ENCODE data around the gene C18orf63. TPM values are rescaled to one million over a fixed set of nuclear protein-coding genes. Genes with fewer than 3 reads are reported as not detected.

Gene C18orf63
- total RNA-seq, 1 donor from 2014 or later = not detected

DNA sequence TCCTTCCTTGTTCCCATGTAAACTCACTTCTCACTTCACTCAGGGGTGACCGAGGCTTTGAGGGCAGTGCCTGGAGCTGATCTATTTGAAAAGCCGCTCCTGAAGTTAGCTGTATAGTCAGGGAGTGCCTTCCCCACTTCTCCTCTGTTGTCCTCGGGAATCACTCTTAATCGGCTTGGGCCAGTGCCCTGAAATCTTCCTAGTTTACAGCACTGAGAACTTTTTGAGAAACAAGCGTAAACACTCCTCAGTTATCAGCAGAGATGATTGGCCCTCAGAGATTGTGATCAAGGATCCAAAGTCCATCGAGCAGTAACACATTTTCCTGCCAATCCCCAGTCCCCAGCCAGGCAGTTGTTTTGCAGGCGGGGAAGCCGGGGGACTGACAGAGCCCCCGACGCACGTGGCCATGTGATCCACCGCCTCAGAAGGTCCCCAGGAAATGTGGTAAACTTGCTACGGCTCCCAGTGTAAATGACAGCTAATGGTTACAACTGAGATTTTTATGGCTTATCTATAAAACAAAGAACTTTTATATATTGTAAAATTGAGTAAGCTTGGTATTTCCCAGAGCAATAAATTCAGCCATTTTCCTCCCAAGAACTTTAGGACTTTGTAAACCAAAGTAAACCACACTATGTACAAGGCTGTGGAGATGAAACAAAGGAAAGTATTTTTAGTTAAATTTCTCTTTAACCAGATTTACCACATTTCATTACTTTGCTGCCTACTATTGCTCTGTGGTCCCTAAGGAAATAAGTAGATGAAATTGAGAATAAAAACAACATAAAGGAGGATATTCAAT is 53.5 kb downstream of the C18orf63 start:
- H3K4me3 ChIP-seq = no peak overlapping the region
- no peak for TF ChIP-seq POLR2A (IDR thresholded peaks at IDR 0.05)
- peak in 1 of 2 donors; percentile 51 for TF ChIP-seq POLR2AphosphoS5 (IDR thresholded peaks at IDR 0.05; ENCODE audit: insufficient read depth in 1 of 2, low read depth in 1 of 2)
- peaks cover 14% of the 10 kb centered on the region for H3K4me1 ChIP-seq
- H3K36me3 ChIP-seq = no peaks in the 10 kb centered on the region
- H3K27ac ChIP-seq = peak overlapping the region; percentile 50
- H3K9me3 ChIP-seq = no peaks in the 10 kb centered on the region
- no peaks in the 10 kb centered on the region for H3K27me3 ChIP-seq
- intact Hi-C loops (cut with DNase I) = no loop called here
- DNase-seq (ENCODE audit: extremely low spot score in 2 of 2) = no peak

DNA sequence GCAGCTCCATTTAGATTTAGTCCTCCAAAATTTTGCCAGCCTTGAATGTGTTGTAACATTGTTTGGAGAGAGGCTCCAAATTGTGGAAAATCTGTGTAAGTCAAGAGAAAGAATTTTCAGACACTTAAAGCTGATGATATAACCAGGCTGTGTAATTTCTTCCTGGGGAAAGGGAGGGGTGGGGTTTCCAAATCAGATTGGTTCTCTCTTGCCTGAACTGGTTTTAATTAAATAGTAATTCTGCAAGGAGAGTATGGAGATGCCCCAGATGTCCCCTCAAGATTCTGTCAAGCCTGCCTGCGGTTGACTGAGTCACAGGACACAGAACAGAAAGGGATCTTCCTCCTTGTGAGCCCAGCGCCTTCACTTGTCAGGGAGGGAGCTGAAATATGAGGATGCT is 54.5 kb downstream of the C18orf63 start:
- no peak overlapping the region for H3K4me3 ChIP-seq
- H3K36me3 ChIP-seq = no peaks in the 10 kb centered on the region
- peaks cover 14% of the 10 kb centered on the region for H3K4me1 ChIP-seq
- DNase-seq (ENCODE audit: extremely low spot score in 2 of 2) = no peak
- H3K27me3 ChIP-seq = no peaks in the 10 kb centered on the region
- TF ChIP-seq POLR2A (IDR thresholded peaks at IDR 0.05) = no peak
- TF ChIP-seq, protein P1, sequence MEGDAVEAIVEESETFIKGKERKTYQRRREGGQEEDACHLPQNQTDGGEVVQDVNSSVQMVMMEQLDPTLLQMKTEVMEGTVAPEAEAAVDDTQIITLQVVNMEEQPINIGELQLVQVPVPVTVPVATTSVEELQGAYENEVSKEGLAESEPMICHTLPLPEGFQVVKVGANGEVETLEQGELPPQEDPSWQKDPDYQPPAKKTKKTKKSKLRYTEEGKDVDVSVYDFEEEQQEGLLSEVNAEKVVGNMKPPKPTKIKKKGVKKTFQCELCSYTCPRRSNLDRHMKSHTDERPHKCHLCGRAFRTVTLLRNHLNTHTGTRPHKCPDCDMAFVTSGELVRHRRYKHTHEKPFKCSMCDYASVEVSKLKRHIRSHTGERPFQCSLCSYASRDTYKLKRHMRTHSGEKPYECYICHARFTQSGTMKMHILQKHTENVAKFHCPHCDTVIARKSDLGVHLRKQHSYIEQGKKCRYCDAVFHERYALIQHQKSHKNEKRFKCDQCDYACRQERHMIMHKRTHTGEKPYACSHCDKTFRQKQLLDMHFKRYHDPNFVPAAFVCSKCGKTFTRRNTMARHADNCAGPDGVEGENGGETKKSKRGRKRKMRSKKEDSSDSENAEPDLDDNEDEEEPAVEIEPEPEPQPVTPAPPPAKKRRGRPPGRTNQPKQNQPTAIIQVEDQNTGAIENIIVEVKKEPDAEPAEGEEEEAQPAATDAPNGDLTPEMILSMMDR (IDR thresholded peaks at IDR 0.05) = no peak
- TF ChIP-seq POLR2AphosphoS5 (IDR thresholded peaks at IDR 0.05; ENCODE audit: insufficient read depth in 1 of 2, low read depth in 1 of 2) = no peak
- intact Hi-C loops (cut with DNase I) = loop anchor here (5.0 kb wide), 1 partner anchor 358 kb away; no protein-coding TSS in a partner anchor
- peak overlapping the region; percentile 50 for H3K27ac ChIP-seq
- no peaks in the 10 kb centered on the region for H3K9me3 ChIP-seq

DNA sequence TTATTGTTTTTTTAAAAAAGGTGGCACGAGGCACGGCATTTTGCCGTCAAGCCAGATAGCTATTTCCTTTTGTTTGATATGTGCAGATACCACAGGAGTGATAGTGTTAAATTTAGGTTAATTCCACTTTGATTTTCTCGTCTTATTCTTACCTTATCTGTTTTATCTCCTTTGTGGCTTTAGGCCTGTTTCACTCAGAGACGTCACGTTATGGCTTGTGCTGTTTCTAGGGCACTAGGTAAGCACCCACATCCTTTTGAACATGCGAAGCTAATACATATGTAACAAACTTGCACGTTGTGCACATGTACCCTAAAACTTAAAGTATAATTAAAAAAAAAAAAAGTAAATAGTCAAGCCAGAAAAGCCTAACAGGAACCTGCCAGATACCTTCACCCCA is 57.8 kb downstream of the C18orf63 start:
- no peak for TF ChIP-seq POLR2AphosphoS5 (IDR thresholded peaks at IDR 0.05; ENCODE audit: insufficient read depth in 1 of 2, low read depth in 1 of 2)
- TF ChIP-seq, protein P1 (IDR thresholded peaks at IDR 0.05) = no peak
- TF ChIP-seq POLR2A (IDR thresholded peaks at IDR 0.05) = no peak
- H3K36me3 ChIP-seq = no peaks in the 10 kb centered on the region
- no peak overlapping the region for H3K27ac ChIP-seq
- no peak for DNase-seq (ENCODE audit: extremely low spot score in 2 of 2)
- no peaks in the 10 kb centered on the region for H3K9me3 ChIP-seq
- peaks cover 14% of the 10 kb centered on the region for H3K4me1 ChIP-seq
- H3K4me3 ChIP-seq = no peak overlapping the region
- intact Hi-C loops (cut with DNase I) = loop anchor here (5.0 kb wide), 1 partner anchor 361 kb away; no protein-coding TSS in a partner anchor
- H3K27me3 ChIP-seq = no peaks in the 10 kb centered on the region

DNA sequence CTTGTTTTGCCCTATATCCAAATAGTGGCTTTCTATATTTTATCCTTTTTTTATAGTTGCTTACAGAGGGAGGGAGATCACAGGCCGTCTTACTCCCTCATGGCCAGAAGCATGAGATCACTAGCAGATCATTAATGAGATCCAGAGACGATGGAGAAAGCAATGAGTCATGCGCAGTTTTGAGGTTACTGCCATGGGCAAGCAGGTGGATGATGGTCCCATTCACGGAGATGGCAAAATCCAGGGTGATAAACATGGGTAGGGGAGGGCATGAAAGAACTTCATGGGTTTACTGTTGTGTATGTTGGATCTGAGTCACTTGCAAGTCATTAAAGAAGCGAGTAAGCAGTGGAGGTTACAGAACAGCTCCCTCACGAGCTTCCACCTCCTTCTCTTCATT is 60.4 kb downstream of the C18orf63 start:
- intact Hi-C loops (cut with DNase I) = no loop called here
- TF ChIP-seq POLR2AphosphoS5 (IDR thresholded peaks at IDR 0.05; ENCODE audit: insufficient read depth in 1 of 2, low read depth in 1 of 2) (no peak), POLR2A (IDR thresholded peaks at IDR 0.05) (no peak)
- TF ChIP-seq, protein P1 (IDR thresholded peaks at IDR 0.05) = no peak

DNA sequence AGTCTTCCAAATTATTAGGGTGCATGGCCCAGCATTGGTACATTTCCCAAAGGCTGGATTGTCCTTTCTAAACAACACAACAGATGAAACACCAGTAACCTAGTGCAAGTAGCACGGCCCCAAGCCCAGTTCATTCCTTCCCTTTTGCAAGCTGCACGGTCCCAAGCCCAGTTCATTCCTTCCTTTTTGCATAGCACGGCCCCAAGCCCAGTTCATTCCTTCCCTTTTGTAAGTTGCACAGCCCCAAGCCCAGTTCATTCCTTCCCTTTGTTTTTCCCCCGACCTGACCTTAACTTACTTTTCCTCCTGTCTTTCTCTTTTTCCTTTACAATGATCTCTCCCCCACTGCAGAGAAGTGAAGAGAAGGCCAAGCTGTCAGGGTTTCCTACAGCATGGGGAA is 60.9 kb downstream of the C18orf63 start:
- DNase-seq (ENCODE audit: extremely low spot score in 2 of 2) = peak; percentile 58 to 79
- intact Hi-C loops (cut with DNase I) = no loop called here
- Histone ChIP-seq H3K27ac (no peak overlapping the region), H3K9me3 (no peaks in the 10 kb centered on the region), H3K4me3 (no peak overlapping the region), H3K4me1 (no peaks in the 10 kb centered on the region), H3K36me3 (no peaks in the 10 kb centered on the region), H3K27me3 (no peaks in the 10 kb centered on the region)
- TF ChIP-seq, protein P1 (IDR thresholded peaks at IDR 0.05) = no peak
- TF ChIP-seq POLR2AphosphoS5 (IDR thresholded peaks at IDR 0.05; ENCODE audit: insufficient read depth in 1 of 2, low read depth in 1 of 2) = no peak
- TF ChIP-seq POLR2A (IDR thresholded peaks at IDR 0.05) = no peak

More for the DNA sequence above, 60.4 kb downstream of the C18orf63 start:
- H3K9me3 ChIP-seq = no peaks in the 10 kb centered on the region
- H3K27ac ChIP-seq = no peak overlapping the region
- DNase-seq (ENCODE audit: extremely low spot score in 2 of 2) = no peak
- no peaks in the 10 kb centered on the region for H3K4me1 ChIP-seq
- no peaks in the 10 kb centered on the region for H3K36me3 ChIP-seq
- no peaks in the 10 kb centered on the region for H3K27me3 ChIP-seq
- no peak overlapping the region for H3K4me3 ChIP-seq

All from vagina (tissue), 2 donors.